GM18517 (cell line): Measurements from ENCODE around the gene BHMT.
"Not testable (repeated sequence)": the region's sequence is repeated elsewhere in the genome, so short reads cannot be mapped to it uniquely, and the experiment has no call there.

Experiments
- ATAC-seq: cut with Tn5 transposase; IDR thresholded peaks from one replicate; pipeline ENCODE4 v1.9.1; 2021; ENCODE audit warnings: mild to moderate bottlenecking, moderate library complexity; ENCODE audit not compliant: unreplicated experiment

BHMT gene

GRCh38 chr5:79109527-79110492 lies 1.8 kb upstream of the BHMT start:
- no peak for ATAC-seq

- ATAC-seq, result no peak
Observed at GRCh38 chr5:79111960-79112702, 522 bp downstream of the BHMT start.

GRCh38 chr5:79112703-79113058 lies 1.1 kb downstream of the BHMT start:
- ATAC-seq, result no peak

GRCh38 chr5:79119486-79119885 lies 7.9 kb downstream of the BHMT start:
- no peak for ATAC-seq

- ATAC-seq, result no peak
Observed at GRCh38 chr5:79120221-79120620, 8.6 kb downstream of the BHMT start.

GRCh38 chr5:79122973-79123372 lies 11.4 kb downstream of the BHMT start:
- no peak for ATAC-seq

- no peak for ATAC-seq
Observed at GRCh38 chr5:79124607-79125006, 13.0 kb downstream of the BHMT start.

- no peak for ATAC-seq
Observed at GRCh38 chr5:79130781-79131180, 19.2 kb downstream of the BHMT start.

GRCh38 chr5:79133121-79133656 lies 21.6 kb downstream of the BHMT start:
- ATAC-seq, result no peak

GRCh38 chr5:79133657-79134451 lies 22.2 kb downstream of the BHMT start:
- no peak for ATAC-seq

- no peak for ATAC-seq
Observed at GRCh38 chr5:79135790-79136553, 24.4 kb downstream of the BHMT start.

- no peak for ATAC-seq
Observed at GRCh38 chr5:79136618-79137017, 25.0 kb downstream of the BHMT start.

- no peak for ATAC-seq
Observed at GRCh38 chr5:79140553-79140952, 28.9 kb downstream of the BHMT start.

GRCh38 chr5:79143684-79144379 lies 32.2 kb downstream of the BHMT start:
- no peak for ATAC-seq

GRCh38 chr5:79147076-79147475 lies 35.5 kb downstream of the BHMT start:
- no peak for ATAC-seq

- no peak for ATAC-seq
Observed at GRCh38 chr5:79149433-79149832, 37.8 kb downstream of the BHMT start.

GRCh38 chr5:79151942-79152671 lies 40.5 kb downstream of the BHMT start:
- no peak for ATAC-seq

GRCh38 chr5:79157305-79157704 lies 45.7 kb downstream of the BHMT start:
- ATAC-seq, result no peak

- not testable (repeated sequence) for ATAC-seq
Observed at GRCh38 chr5:79161647-79162046, 50.0 kb downstream of the BHMT start.
